IMR-90 (cell line): Measurements from ENCODE around the gene MBD3L5. TPM values are rescaled to one million over a fixed set of nuclear protein-coding genes. Genes with fewer than 3 reads are reported as not detected.

Experiments
- ATAC-seq: fragments of 200-7000 bp; cut with Tn5 transposase; 2 replicates; pipeline ENCODE4 v1.9.1; 2020; ENCODE audit warnings: low read depth, mild to moderate bottlenecking, moderate library complexity
- BruUV-seq: library from RNA; stranded (reverse); fragments of 400-500 nt; replicated peaks from 2 replicates; lab custom pipeline; 2021; lab: Mats Ljungman, UMichigan
- CTCF ChIA-PET: fragments of 300-600 bp; formaldehyde crosslinking; extraction: SDS; loops from one replicate; lab custom pipeline; 2021; ENCODE audit warnings: antibody characterized with exemption; lab: Yijun Ruan, JAX
- POLR2A ChIA-PET: fragments of 300-600 bp; sonication (Branson Sonifier 250); formaldehyde crosslinking; loops from one replicate; lab custom pipeline; 2022; ENCODE audit warnings: antibody characterized with exemption; ENCODE audit not compliant: unreplicated experiment; lab: Charles Lee
- DNase-seq: peaks from one replicate; pipeline ENCODE4 v3.0.0; 2013
- H2AFZ ChIP-seq: replicated peaks from 2 replicates; pipeline ENCODE3; 2013; ENCODE audit warnings: low read length, mild to moderate bottlenecking; ENCODE audit not compliant: poor library complexity
- H2AK5ac ChIP-seq: 2 replicates; pipeline ENCODE4 v1.6.1; 2013; ENCODE audit warnings: low read depth, low read length, inconsistent platforms
- H2AK9ac ChIP-seq: replicated peaks from 2 replicates; pipeline ENCODE3; 2013; ENCODE audit warnings: mild to moderate bottlenecking, low read depth, low read length, moderate library complexity; ENCODE audit not compliant: poor library complexity
- H2BK120ac ChIP-seq: 2 replicates; pipeline ENCODE4 v1.6.1; 2013; ENCODE audit warnings: low read depth, low read length, inconsistent platforms
- H2BK15ac ChIP-seq: 3 replicates; pipeline ENCODE4 v1.6.1; 2013; ENCODE audit warnings: low read depth, low read length, inconsistent platforms
- H2BK20ac ChIP-seq: 2 replicates; pipeline ENCODE4 v1.6.1; 2013; ENCODE audit warnings: low read depth, mild to moderate bottlenecking, inconsistent platforms, low read length, moderate library complexity
- H2BK5ac ChIP-seq: 2 replicates; pipeline ENCODE4 v1.6.1; 2013; ENCODE audit warnings: mild to moderate bottlenecking, low read depth, low read length, inconsistent platforms; ENCODE audit not compliant: poor library complexity, severe bottlenecking
- H3K14ac ChIP-seq: replicated peaks from 2 replicates; pipeline ENCODE4 v1.6.1; 2013; ENCODE audit warnings: low read depth, low read length, inconsistent platforms
- H3K18ac ChIP-seq: 2 replicates; pipeline ENCODE4 v1.6.1; 2013; ENCODE audit warnings: low read depth, low read length, control low read depth
- H3K23ac ChIP-seq: 2 replicates; pipeline ENCODE4 v1.6.1; 2013; ENCODE audit warnings: low read depth, low read length, inconsistent platforms
- H3K27ac ChIP-seq: 2 replicates; pipeline ENCODE4 v1.5.1; 2013; ENCODE audit warnings: mild to moderate bottlenecking, control low read depth, low read length; ENCODE audit not compliant: insufficient read depth
- H3K27me3 ChIP-seq: 2 replicates; pipeline ENCODE4 v1.6.1; 2013; ENCODE audit warnings: low read length; ENCODE audit not compliant: control insufficient read depth, insufficient read depth
- H3K36me3 ChIP-seq: 2 replicates; pipeline ENCODE4 v1.6.1; 2013; ENCODE audit warnings: low read length, mixed read lengths; ENCODE audit not compliant: control insufficient read depth, insufficient read depth
- H3K4ac ChIP-seq: 2 replicates; pipeline ENCODE4 v1.6.1; 2013; ENCODE audit warnings: low read depth, low read length, inconsistent platforms
- H3K4me1 ChIP-seq: 2 replicates; pipeline ENCODE4 v1.6.1; 2013; ENCODE audit warnings: low read length, mixed read lengths; ENCODE audit not compliant: control insufficient read depth, insufficient read depth
- H3K4me2 ChIP-seq: 2 replicates; pipeline ENCODE4 v1.6.1; 2013; ENCODE audit warnings: low read depth, mild to moderate bottlenecking, control low read depth, low read length, moderate library complexity
- H3K4me3 ChIP-seq: 2 replicates; pipeline ENCODE4 v1.5.1; 2013; ENCODE audit warnings: low read depth, mild to moderate bottlenecking, control low read depth, low read length, moderate library complexity; ENCODE audit not compliant: insufficient read depth
- H3K56ac ChIP-seq: 2 replicates; pipeline ENCODE4 v1.6.1; 2013; ENCODE audit warnings: low read length, inconsistent platforms; ENCODE audit not compliant: insufficient read depth; ENCODE audit errors: extremely low read depth
- H3K79me1 ChIP-seq, 2 experiments: 2 replicates each; pipeline ENCODE4 v1.6.1; 2013; ENCODE audit warnings: low read length in 2 of 2, inconsistent platforms in 1 of 2, low read depth in 1 of 2
- H3K9ac ChIP-seq: 2 replicates; pipeline ENCODE4 v1.6.1; 2013; ENCODE audit warnings: low read depth, low read length, control low read depth
- H3K9me1 ChIP-seq: 2 replicates; pipeline ENCODE4 v1.6.1; 2013; ENCODE audit warnings: low read length, inconsistent platforms; ENCODE audit not compliant: insufficient read depth
- H3K9me3 ChIP-seq: 2 replicates; pipeline ENCODE4 v1.6.1; 2013; ENCODE audit warnings: low read length; ENCODE audit not compliant: control insufficient read depth, insufficient read depth
- H4K20me1 ChIP-seq: 2 replicates; pipeline ENCODE4 v1.6.1; 2013; ENCODE audit warnings: low read length, inconsistent platforms; ENCODE audit not compliant: insufficient read depth
- H4K5ac ChIP-seq: 2 replicates; pipeline ENCODE4 v1.6.1; 2013; ENCODE audit warnings: mild to moderate bottlenecking, low read depth, low read length, control low read depth
- H4K8ac ChIP-seq, 2 experiments: 2 replicates each; pipeline ENCODE4 v1.6.1; 2013; ENCODE audit warnings: low read depth in 2 of 2, low read length in 2 of 2, control low read depth in 1 of 2, inconsistent platforms in 1 of 2
- H4K91ac ChIP-seq: 2 replicates; pipeline ENCODE4 v1.6.1; 2013; ENCODE audit warnings: low read depth, low read length, inconsistent platforms; ENCODE audit not compliant: insufficient read depth
- CEBPB ChIP-seq: IDR thresholded peaks from 2 replicates; pipeline ENCODE4 v1.6.1; 2012; ENCODE audit warnings: low read depth, low read length, improper control_type of control experiment
- CHD1 ChIP-seq: IDR thresholded peaks from 2 replicates; pipeline ENCODE4 v1.6.1; 2012; ENCODE audit warnings: low read depth, low read length, improper control_type of control experiment
- MXI1 ChIP-seq: IDR thresholded peaks from 2 replicates; pipeline ENCODE4 v1.6.1; 2012; ENCODE audit warnings: low read depth, mild to moderate bottlenecking, low read length, moderate library complexity, borderline replicate concordance
- NFE2L2 ChIP-seq: fragments of 150-350 bp; IDR thresholded peaks from 2 replicates; pipeline ENCODE4 v1.6.1; 2016; ENCODE audit warnings: low read depth, mild to moderate bottlenecking, low read length
- POLR2A ChIP-seq: IDR thresholded peaks from 2 replicates; pipeline ENCODE4 v1.6.1; 2012; ENCODE audit warnings: mild to moderate bottlenecking, low read depth, low read length
- RAD21 ChIP-seq: IDR thresholded peaks from 2 replicates; pipeline ENCODE4 v1.6.1; 2012; ENCODE audit warnings: low read length, improper control_type of control experiment
- RCOR1 ChIP-seq: IDR thresholded peaks from 2 replicates; pipeline ENCODE4 v1.6.1; 2012; ENCODE audit warnings: mild to moderate bottlenecking, low read length, improper control_type of control experiment; ENCODE audit not compliant: insufficient replicate concordance
- WGBS, 2 experiments: methylation state at CpG; one replicate each; pipeline versions ENCODE4 v1.1.5 to v1.1.7; 2013; ENCODE audit warnings: missing lambda C conversion rate in 2 of 2; ENCODE audit not compliant: insufficient read length in 1 of 2; ENCODE audit errors: extremely low coverage in 2 of 2; 5-methylcytosine and 5-hydroxymethylcytosine counted together
- dilution Hi-C: fragments of 300-500 bp; cut with HindIII; formaldehyde crosslinking; loops from one replicate; pipeline ENCODE4 v1.14.3; 2018; ENCODE audit warnings: low sequenced_read_pairs; ENCODE audit not compliant: unreplicated experiment
- in situ Hi-C: fragments of 300-500 bp; cut with MboI; formaldehyde crosslinking; loops from 3 replicates; pipeline ENCODE4 v1.14.3; 2019; ENCODE audit warnings: low sequenced_read_pairs, inconsistent platforms, mixed read lengths
- intact Hi-C: fragments of 100-400 bp; cut with micrococcal nuclease; formaldehyde crosslinking; loops from 2 replicates; pipeline ENCODE4 v1.10.0; 2022
- polyA plus RNA-seq, 3 experiments: library from polyadenylated mRNA; depleted of rRNA; stranded (reverse); fragments of >200 nt; gene quantifications; 2 replicates each; pipeline ENCODE4 v1.2.3, GENCODE V29; 2012; ENCODE audit warnings: low replicate concordance in 1 of 3
- total RNA-seq: library from RNA; depleted of rRNA; stranded (reverse); fragments of >200 nt; gene quantifications from 2 replicates; pipeline ENCODE4 v1.2.3, GENCODE V29; 2012
- TF ChIP-seq, protein P1 (sequence below): fragments of 150-350 bp; IDR thresholded peaks from 2 replicates; pipeline ENCODE4 v1.6.1; 2016; ENCODE audit warnings: low read depth, mild to moderate bottlenecking, low read length, moderate library complexity, borderline replicate concordance
- TF ChIP-seq, protein P2 (sequence below): conservative IDR thresholded peaks from 2 replicates; pipeline ENCODE4 v1.5.1; 2012; ENCODE audit warnings: mild to moderate bottlenecking, low read depth, low read length, improper control_type of control experiment
- TF ChIP-seq, protein P3 (sequence below): fragments of 150-350 bp; IDR thresholded peaks from 2 replicates; pipeline ENCODE4 v1.6.1; 2017; ENCODE audit warnings: mild to moderate bottlenecking, antibody characterized with exemption, low read length, low read depth

Gene MBD3L5
- total and polyA plus RNA-seq, 2 of the 4 experiments (the other 2 are of a cell fraction) = not detected

DNA sequence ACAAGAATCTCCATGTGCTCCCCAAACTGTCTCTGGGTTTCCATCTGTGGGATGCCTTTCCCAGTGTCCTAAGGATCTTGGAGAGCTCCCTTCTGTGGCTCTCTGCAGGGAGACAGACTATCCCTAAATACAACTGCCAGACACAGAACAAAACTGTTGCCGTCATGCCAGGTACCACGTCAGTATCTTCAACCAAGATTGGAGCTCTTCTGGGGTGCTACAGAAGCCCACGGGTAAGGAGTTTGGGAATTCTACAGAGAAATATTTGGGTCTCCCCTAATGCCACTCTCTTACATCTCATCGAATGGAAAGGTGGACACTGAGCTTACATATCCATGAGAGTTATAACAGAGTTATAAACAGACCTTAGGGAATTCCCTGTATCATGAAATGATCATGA, 33.0 kb downstream of the MBD3L5 start:
- Histone ChIP-seq H3K14ac (no peak overlapping the region), H2AFZ (no peak overlapping the region), H3K9me1 (no peaks in the 10 kb centered on the region), H3K27me3 (no peaks in the 10 kb centered on the region), H3K23ac (no peak overlapping the region), H3K9me3 (no peaks in the 10 kb centered on the region), H3K56ac (no peak overlapping the region), H3K9ac (no peak overlapping the region), H3K18ac (no peak overlapping the region), H3K27ac (no peak overlapping the region), H2AK9ac (no peak overlapping the region), H2BK20ac (no peak overlapping the region), H3K4me1 (no peaks in the 10 kb centered on the region), H3K4me2 (no peak overlapping the region), H2BK15ac (no peak overlapping the region), H4K20me1 (no peaks in the 10 kb centered on the region), H4K91ac (no peak overlapping the region), H4K8ac (no peak overlapping the region), H4K5ac (no peak overlapping the region), H2BK5ac (no peak overlapping the region), H2AK5ac (no peak overlapping the region), H2BK120ac (no peak overlapping the region), H3K4ac (no peak overlapping the region), H3K4me3 (no peak overlapping the region), H3K79me1 (no peaks in the 10 kb centered on the region), H3K36me3 (no peaks in the 10 kb centered on the region)
- WGBS, 2 experiments = no CpG with 5 or more reads among the region's 4 CpGs
- POLR2A ChIA-PET = no interaction called here
- TF ChIP-seq, protein P1, sequence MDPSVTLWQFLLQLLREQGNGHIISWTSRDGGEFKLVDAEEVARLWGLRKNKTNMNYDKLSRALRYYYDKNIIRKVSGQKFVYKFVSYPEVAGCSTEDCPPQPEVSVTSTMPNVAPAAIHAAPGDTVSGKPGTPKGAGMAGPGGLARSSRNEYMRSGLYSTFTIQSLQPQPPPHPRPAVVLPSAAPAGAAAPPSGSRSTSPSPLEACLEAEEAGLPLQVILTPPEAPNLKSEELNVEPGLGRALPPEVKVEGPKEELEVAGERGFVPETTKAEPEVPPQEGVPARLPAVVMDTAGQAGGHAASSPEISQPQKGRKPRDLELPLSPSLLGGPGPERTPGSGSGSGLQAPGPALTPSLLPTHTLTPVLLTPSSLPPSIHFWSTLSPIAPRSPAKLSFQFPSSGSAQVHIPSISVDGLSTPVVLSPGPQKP = no peak
- TF ChIP-seq, protein P2, sequence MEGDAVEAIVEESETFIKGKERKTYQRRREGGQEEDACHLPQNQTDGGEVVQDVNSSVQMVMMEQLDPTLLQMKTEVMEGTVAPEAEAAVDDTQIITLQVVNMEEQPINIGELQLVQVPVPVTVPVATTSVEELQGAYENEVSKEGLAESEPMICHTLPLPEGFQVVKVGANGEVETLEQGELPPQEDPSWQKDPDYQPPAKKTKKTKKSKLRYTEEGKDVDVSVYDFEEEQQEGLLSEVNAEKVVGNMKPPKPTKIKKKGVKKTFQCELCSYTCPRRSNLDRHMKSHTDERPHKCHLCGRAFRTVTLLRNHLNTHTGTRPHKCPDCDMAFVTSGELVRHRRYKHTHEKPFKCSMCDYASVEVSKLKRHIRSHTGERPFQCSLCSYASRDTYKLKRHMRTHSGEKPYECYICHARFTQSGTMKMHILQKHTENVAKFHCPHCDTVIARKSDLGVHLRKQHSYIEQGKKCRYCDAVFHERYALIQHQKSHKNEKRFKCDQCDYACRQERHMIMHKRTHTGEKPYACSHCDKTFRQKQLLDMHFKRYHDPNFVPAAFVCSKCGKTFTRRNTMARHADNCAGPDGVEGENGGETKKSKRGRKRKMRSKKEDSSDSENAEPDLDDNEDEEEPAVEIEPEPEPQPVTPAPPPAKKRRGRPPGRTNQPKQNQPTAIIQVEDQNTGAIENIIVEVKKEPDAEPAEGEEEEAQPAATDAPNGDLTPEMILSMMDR = no peak
- TF ChIP-seq MXI1 (no peak), CHD1 (no peak), CEBPB (no peak), RCOR1 (no peak), POLR2A (no peak), RAD21 (no peak), NFE2L2 (no peak)
- TF ChIP-seq, protein P3, sequence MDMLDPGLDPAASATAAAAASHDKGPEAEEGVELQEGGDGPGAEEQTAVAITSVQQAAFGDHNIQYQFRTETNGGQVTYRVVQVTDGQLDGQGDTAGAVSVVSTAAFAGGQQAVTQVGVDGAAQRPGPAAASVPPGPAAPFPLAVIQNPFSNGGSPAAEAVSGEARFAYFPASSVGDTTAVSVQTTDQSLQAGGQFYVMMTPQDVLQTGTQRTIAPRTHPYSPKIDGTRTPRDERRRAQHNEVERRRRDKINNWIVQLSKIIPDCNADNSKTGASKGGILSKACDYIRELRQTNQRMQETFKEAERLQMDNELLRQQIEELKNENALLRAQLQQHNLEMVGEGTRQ = no peak
- intact Hi-C loops = loop anchor here (10.0 kb wide), 1 partner anchor 329 kb away; the partner anchor contains the start of genes GPR108 and TRIP10
- DNase-seq = no peak
- no TSS peak for BruUV-seq
- CTCF ChIA-PET = no interaction called here
- dilution Hi-C loops = no loop called here
- in situ Hi-C loops = no loop called here
- ATAC-seq = no peak
